GM10847 (cell line): ENCODE measurements around the gene LRWD1.
A peak's percentile ranks its signal among the peaks of the same experiment; 100 is the strongest.

Experiments used
- POLR2A ChIP-seq: IDR thresholded peaks from 2 replicates; pipeline ENCODE4 v1.6.1; 2011; ENCODE audit not compliant: insufficient read length; ENCODE audit errors: extremely low read depth

Gene LRWD1

DNA sequence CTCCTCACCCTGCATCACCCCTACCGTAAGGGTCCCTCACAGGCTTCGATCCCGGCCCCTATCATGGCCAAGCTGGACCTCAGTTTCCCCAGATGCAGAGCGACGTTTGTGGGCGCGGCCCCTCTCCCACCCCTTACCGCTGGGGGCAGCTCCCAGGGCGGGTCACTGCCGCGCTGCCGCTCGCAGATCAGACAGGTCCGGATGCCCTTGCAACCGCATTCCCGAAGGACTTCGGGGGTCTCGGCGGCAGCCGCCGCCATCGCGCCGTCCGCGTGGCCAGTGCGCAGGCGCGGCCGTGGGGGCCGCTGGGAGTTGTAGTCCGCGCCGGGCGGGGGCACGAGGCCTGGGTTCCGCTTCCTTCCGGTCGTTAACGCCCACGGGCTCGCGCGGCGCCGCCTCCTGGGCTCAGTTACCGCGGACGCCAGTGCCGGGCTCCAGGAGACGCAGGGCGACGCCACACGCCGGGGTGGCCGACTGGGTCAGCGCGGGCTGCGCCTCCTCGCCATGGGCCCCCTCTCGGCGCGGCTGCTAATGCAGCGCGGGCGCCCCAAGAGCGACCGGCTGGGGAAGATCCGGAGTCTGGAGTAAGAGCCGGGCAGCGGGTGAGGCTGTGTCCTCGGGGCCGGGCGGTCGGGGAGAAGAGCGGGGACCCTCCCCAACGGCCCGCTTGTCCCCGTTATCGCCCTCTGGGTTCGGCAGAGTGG, at the start of gene LRWD1, which contains the start of gene ALKBH4:
Gene LRWD1, plus strand, starts transcription at position 408 of the 704 bp plus-strand sequence. Its CDS starts 97 bp downstream, at position 505.
Gene ALKBH4, minus strand, starts transcription at position 287 of the 704 bp plus-strand sequence. Its CDS starts 27 bp downstream, at position 260.
- peak; percentile 72 for TF ChIP-seq POLR2A

DNA sequence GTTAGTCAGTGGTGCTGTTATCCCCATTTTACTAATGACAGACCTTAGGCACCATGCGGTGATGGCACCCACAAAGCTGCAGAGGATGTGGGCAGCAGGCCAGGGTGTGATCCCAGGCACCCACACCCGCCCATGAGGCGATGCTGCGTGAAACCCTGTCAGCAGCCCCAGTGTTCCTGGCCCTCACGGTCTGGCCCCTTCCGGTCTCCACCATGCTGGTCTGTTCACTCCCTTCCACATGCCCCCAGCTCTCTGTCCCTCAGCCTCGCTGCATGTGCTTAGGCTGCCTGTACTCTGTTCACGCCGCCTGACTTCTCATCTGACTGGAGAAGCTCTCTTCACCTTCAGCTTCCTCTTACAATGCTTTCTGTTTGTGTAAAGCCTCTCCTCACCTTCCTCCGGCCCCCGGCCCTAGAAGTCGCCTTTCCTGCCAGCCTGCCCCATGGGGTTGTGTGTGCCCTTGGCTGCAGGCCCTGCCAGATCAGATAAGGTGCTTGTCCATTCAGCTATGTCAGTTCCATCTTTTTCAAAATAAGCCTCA, 49.0 kb upstream of the LRWD1 start:
- no peak for TF ChIP-seq POLR2A

DNA sequence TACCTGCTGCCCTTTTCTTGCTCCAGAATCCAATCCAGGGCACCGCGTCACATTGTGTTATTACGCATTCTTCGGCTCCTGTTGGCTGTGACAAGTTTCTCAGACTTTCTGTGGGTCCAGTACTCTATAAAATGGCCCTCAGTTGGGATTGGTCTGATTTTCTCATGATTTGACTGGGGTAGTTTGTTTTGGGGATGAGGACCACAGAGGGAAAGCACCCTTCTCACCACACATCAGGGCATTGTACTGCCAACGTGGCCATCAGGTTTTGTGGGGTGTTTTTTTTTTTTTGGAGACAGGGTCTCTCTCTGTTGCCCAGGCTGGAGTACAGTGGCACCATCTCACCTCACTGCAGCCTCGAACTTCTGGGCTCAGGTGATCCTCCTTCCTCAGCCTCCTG, 48.4 kb upstream of the LRWD1 start:
- no peak for TF ChIP-seq POLR2A

DNA sequence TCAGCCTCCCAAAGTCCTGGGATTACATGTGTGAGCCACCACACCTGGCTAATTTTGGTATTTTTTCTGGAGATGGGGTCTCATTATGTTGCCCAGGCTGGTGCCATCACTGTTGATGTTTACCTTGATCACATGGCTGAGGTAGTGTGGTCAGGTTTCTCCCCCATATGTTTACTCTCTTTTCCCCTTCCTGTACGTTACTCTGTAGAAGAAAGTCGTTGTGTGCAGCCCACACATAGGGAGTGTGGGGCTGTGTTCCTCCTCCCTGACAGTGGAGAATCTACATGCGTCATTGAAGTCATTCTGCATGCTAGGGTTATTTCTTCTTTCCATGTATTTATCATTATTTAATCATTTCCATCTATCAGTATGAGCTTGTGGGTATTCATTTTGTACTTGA, 47.7 kb upstream of the LRWD1 start:
- TF ChIP-seq POLR2A: no peak

DNA sequence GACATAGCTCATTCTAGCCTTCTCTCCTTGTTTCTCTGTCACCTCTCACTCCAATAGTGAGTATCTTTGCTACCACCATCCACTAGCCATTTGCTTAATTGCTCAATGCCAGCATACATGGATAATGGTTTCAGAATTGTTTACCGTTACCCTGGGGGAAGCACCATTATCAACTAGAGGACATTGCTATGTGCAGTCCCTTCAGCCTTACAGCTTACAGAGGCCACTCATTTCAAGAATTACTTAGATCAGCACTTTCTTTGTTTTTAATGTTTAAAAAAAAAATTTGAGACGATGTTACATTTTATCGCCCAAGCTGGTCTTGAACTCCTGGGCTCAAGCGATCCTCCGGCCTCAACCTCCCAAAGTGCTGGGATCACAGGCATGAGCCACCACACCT, 46.2 kb upstream of the LRWD1 start:
- no peak for TF ChIP-seq POLR2A

DNA sequence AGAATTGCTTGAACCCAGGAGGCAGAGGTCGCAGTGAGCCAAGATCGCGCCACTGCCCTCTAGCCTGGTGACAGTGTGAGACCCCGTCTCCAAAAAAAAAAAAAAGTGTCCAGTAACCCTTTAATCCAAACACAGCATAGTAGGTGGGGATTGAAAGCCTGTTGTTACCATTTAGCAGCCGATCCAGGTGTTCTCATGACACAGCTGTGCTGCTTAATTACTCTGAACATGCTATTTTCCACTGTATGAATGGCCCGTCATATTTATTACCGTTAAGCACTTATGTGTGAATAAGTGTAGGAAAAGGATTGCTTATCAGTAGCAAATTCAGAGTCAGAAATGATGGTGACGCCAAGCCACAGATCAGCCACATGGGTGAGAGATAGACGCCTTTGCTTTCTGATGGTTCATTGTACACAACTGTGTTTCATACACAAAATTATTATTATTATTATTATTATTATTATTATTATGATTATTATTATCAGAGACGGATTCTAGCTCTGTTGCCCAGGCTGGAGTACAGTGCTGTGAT, 43.0 kb upstream of the LRWD1 start:
- no peak for TF ChIP-seq POLR2A

DNA sequence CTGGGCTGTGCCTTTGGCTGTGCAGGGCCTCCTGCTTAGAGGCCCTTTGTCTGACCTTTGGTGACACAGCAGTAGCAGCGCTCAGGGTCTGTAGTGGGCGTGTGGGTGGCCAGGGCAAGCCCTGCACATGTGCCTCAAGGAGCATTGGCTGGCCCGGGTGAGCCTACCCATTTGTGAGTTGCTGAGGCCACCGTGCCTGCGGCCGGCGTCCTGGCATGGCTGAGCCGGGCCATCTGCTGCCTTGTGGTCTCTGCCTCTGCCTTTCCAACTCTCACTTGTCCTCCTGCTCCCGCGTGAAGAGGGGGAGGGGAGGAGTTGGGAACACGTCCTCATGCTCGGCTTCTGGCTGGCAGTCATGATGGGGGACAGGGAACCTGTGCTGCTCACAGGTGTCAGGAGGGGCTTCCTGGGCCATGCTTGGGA, 40.6 kb upstream of the LRWD1 start:
- TF ChIP-seq POLR2A: no peak

DNA sequence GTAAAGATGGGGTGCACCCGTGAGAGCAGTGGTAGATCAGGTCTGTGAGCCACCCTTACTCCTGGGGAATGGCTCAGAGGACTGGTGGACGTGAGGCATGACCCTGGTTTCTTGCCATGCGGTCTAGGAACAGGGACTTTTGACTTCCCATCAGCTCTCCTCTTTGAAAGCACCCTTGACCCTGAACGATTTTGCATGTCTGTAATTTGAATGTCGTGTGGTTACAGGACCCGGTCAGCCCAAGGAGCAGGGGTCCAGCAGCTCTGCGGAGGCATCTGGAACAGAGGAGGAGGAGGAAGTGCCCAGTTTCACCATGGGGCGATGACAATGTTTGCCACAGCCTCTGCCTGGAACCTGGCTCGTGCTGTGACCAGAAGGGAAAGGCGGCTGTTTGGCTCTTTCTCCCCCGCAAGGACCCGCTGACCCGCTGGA, 40.0 kb upstream of the LRWD1 start:
- TF ChIP-seq POLR2A: no peak

DNA sequence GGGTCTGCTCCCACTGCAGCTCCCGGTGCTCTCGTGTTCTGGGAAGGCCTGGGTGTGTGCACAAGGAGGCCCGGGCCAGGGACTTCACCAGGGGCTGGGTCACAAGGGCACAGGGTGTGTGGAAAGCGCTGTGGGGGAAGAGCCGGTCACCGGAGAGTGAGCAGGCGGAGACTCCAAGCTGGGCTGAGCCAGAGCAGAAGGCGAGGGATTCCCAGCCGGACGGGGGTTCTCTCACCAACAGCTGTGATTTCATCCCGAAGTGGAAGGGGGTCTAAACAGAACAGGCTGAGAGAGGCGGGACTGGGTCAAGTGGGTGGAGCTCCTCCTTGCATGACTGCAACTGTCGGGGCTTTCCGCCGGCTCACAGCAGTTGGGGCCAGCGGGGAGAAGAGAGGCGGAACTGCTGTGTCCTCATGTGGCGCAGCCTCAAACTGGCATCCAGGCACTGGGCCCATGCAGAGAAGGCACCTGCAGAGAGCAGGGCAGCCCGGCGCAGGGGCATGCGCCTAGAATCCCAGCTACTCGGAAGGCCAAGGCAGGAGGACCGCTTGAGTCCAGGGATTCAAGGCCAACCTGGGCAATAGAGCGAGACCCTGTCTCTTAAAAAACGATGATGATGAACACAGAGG, 39.0 kb upstream of the LRWD1 start:
- peak; percentile 88 for TF ChIP-seq POLR2A

DNA sequence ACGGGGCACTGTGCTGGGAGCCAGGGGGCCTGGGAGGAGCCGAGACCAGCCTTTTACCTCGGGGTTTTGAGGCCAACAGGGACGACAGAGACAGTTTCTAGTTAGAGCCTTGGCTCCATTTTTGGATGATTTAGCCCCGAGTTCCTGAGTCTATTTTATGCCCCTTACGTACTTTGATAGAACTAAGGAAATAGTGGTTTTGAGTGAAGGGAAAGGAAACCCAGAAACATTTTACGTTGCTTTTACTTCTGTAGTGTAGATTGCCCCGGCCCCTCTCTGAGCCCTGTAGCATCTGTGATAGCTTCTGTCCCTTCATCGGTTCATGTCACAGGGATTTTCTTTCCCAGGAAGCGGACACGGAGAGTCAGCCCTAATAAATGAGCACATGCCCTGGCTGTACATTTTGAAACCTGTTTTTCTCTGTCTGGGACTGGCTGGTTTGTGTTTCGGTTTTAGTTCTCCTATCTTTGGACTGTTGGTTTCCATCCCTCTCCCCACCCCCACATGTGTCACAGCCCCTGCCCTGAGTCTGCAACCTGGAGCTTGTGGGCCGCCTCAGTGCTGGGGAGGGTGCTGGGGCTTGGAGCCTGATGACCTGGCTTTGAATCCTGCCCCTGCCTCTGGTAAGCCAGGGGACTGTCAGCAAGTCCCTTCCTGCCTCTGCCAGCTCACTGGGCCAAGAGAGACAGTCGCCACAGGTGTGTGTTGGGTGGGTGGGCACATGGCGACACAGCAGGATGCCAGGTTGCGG, 38.3 kb upstream of the LRWD1 start:
- TF ChIP-seq POLR2A: peak; percentile 34

DNA sequence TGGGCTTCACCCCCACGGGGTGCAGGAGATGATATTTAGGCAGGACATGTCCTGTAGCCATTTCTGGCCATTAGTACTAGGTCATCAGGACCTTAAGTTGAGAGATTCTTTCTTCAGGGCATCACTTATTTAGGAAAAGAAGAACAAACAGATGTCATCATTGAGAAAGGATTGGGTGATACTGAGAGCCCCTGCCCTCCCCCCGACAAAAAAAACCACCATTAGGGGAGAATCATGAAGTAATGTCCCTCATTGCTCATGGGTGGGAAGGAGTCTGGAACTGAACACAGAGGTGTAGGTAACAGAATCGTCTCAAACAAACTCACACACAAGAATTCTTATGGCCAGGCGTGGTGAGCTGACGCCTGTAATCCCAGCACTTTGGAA, 37.8 kb upstream of the LRWD1 start:
- no peak for TF ChIP-seq POLR2A

DNA sequence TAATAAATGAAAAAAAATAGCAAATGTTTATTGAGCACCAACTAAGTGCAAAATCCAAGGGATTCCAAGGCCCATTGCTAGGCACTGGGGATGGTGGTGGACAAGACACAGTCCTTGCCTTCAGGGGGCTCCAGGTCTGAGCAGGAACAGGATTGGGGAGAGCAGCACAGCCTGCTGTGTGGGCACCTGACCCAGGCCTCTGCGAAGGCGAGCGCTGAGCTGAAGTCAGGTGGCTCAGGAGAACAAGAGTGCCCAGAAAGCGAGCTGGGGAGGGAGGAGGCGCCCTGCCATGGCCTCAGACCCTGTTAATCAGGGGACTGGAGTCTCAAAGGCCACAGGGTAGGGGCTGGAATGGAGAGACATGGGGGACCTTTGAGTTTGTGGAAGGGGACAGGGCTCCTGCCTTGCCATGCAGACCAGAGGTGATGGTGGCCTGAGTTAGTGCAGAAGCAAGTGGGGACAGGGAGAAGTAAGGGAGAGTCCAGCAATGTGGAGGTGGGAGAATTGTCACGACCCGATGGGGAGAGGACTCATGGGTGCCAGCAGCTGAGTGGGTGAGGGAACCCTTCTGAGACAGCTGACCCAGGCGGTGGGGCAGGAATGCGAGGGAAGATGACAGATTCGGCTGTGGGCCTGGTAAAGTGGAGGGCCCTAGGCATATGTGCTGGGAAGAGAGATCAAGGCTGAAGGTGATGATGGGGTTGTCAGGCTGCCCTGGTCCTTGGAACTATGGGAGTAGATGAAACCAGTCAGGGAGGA, 35.5 kb upstream of the LRWD1 start:
- no peak for TF ChIP-seq POLR2A

DNA sequence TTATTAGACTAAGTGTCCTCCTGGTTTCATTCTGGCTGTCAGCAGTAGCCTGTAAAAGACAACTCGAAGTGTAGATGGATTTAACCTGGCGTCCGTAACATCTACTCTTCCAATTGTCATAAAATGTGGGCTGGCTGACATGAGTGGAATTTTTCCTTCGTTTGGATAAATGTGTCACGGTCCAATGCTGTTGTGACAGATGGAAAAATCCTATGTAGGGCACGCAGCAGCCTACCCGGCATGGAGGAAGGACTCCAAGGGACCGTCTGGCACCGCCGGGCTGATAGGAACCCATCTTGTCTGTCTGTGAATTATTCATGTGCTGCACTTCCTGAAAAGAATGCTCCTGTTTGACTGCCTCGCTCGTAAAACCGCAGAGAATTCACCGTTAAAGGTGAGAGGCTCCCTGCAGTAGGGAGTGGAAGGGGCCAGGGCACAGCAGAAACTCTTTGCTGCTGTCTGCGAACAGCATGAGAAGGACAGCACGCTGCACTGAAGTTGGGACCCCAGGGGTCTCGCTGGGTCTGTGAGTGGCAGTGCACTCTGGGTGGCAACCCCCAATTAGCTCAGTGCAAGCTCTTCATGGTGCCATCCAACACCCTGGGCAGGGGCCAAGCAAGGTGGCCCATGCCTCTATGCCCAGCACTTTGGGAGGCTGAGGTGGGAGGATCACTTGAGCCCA, 33.0 kb upstream of the LRWD1 start:
- no peak for TF ChIP-seq POLR2A
